Measurements from ENCODE around the gene CNTNAP2. TPM values are rescaled to one million over a fixed set of nuclear protein-coding genes. Genes with fewer than 3 reads are reported as not detected.

CNTNAP2 gene
- polyA plus RNA-seq, 4 donors, result 0.54 to 10.1 (median 2.6) TPM

- Histone ChIP-seq H3K4me1 (ENCODE audit: control insufficient read depth in 3 of 3, insufficient read depth in 2 of 3, low read depth in 1 of 3, low read length in 2 of 3) (peaks cover 0 to 5% (median 0%) of the 10 kb centered on the region in 3 donors), H3K9me3 (ENCODE audit: control insufficient read depth in 2 of 2, insufficient read depth in 1 of 2, low read depth in 1 of 2, low read length in 1 of 2) (peaks cover 0 to 2% of the 10 kb centered on the region in 2 donors), H3K27ac (ENCODE audit: low read depth in 1 of 3, low read length in 2 of 3) (no peak overlapping the region), H3K4me3 (ENCODE audit: low read depth in 1 of 3, low read length in 3 of 3) (no peak overlapping the region), H3K27me3 (ENCODE audit: control insufficient read depth in 3 of 3, insufficient read depth in 3 of 3, low read length in 3 of 3) (peaks cover 0 to 2% (median 0%) of the 10 kb centered on the region in 3 donors), H3K36me3 (ENCODE audit: control insufficient read depth in 3 of 3, insufficient read depth in 2 of 3, low read depth in 1 of 3, low read length in 3 of 3) (no peaks in the 10 kb centered on the region)
- DNase-seq (no peak), FAIRE-seq (no peak)
- 59 to 69% (median 65%) methylated on average over 4 of the region's 4 CpGs for WGBS, 3 donors
Observed at GRCh38 chr7:148108381-148108780, 1991.8 kb downstream of the CNTNAP2 start.

GRCh38 chr7:148110097-148110868 lies 1993.7 kb downstream of the CNTNAP2 start:
- DNase-seq (peak; percentile 4 to 47), FAIRE-seq (no peak)
- H3K4me1 ChIP-seq (ENCODE audit: control insufficient read depth in 3 of 3, insufficient read depth in 2 of 3, low read depth in 1 of 3, low read length in 2 of 3), result peaks cover 0 to 5% (median 0%) of the 10 kb centered on the region in 3 donors
- H3K27me3 ChIP-seq (ENCODE audit: control insufficient read depth in 3 of 3, insufficient read depth in 3 of 3, low read length in 3 of 3), result peaks cover 0 to 2% (median 0%) of the 10 kb centered on the region in 3 donors
- no peak overlapping the region for H3K27ac ChIP-seq (ENCODE audit: low read depth in 1 of 3, low read length in 2 of 3)
- peaks cover 0 to 2% of the 10 kb centered on the region in 2 donors for H3K9me3 ChIP-seq (ENCODE audit: control insufficient read depth in 2 of 2, insufficient read depth in 1 of 2, low read depth in 1 of 2, low read length in 1 of 2)
- WGBS, 3 donors, result 68 to 73% (median 70%) methylated on average over 13 of the region's 13 CpGs
- H3K36me3 ChIP-seq (ENCODE audit: control insufficient read depth in 3 of 3, insufficient read depth in 2 of 3, low read depth in 1 of 3, low read length in 3 of 3), result no peaks in the 10 kb centered on the region
- no peak overlapping the region for H3K4me3 ChIP-seq (ENCODE audit: low read depth in 1 of 3, low read length in 3 of 3)

GRCh38 chr7:148114804-148115203 lies 1998.2 kb downstream of the CNTNAP2 start:
- Histone ChIP-seq H3K27ac (ENCODE audit: low read depth in 1 of 3, low read length in 2 of 3) (no peak overlapping the region), H3K4me1 (ENCODE audit: control insufficient read depth in 3 of 3, insufficient read depth in 2 of 3, low read depth in 1 of 3, low read length in 2 of 3) (peaks cover 0 to 8% (median 0%) of the 10 kb centered on the region in 3 donors), H3K36me3 (ENCODE audit: control insufficient read depth in 3 of 3, insufficient read depth in 2 of 3, low read depth in 1 of 3, low read length in 3 of 3) (no peaks in the 10 kb centered on the region), H3K4me3 (ENCODE audit: low read depth in 1 of 3, low read length in 3 of 3) (no peak overlapping the region), H3K27me3 (ENCODE audit: control insufficient read depth in 3 of 3, insufficient read depth in 3 of 3, low read length in 3 of 3) (peaks cover 0 to 5% (median 2%) of the 10 kb centered on the region in 3 donors), H3K9me3 (ENCODE audit: control insufficient read depth in 2 of 2, insufficient read depth in 1 of 2, low read depth in 1 of 2, low read length in 1 of 2) (peaks cover 0 to 2% of the 10 kb centered on the region in 2 donors)
- FAIRE-seq, result no peak
- WGBS, 3 donors, result 76 to 87% (median 78%) methylated on average over 3 of the region's 3 CpGs
- DNase-seq, result no peak

- H3K27ac ChIP-seq (ENCODE audit: low read depth in 1 of 3, low read length in 2 of 3), result no peak overlapping the region
- FAIRE-seq, result no peak
- peaks cover 0 to 2% of the 10 kb centered on the region in 2 donors for H3K9me3 ChIP-seq (ENCODE audit: control insufficient read depth in 2 of 2, insufficient read depth in 1 of 2, low read depth in 1 of 2, low read length in 1 of 2)
- WGBS, 3 donors, result 51 to 61% (median 60%) methylated on average over 5 of the region's 5 CpGs
- H3K36me3 ChIP-seq (ENCODE audit: control insufficient read depth in 3 of 3, insufficient read depth in 2 of 3, low read depth in 1 of 3, low read length in 3 of 3), result no peaks in the 10 kb centered on the region
- H3K4me3 ChIP-seq (ENCODE audit: low read depth in 1 of 3, low read length in 3 of 3), result no peak overlapping the region
- peaks cover 0 to 4% (median 0%) of the 10 kb centered on the region in 3 donors for H3K4me1 ChIP-seq (ENCODE audit: control insufficient read depth in 3 of 3, insufficient read depth in 2 of 3, low read depth in 1 of 3, low read length in 2 of 3)
- H3K27me3 ChIP-seq (ENCODE audit: control insufficient read depth in 3 of 3, insufficient read depth in 3 of 3, low read length in 3 of 3), result peaks cover 0 to 5% (median 2%) of the 10 kb centered on the region in 3 donors
- peak in 1 of 2 donors; percentile 13 for DNase-seq
Observed at GRCh38 chr7:148115308-148115707, 1998.7 kb downstream of the CNTNAP2 start.

GRCh38 chr7:148116195-148116594 lies 1999.6 kb downstream of the CNTNAP2 start:
- H3K4me3 ChIP-seq (ENCODE audit: low read depth in 1 of 3, low read length in 3 of 3), result no peak overlapping the region
- peaks cover 0 to 2% of the 10 kb centered on the region in 2 donors for H3K9me3 ChIP-seq (ENCODE audit: control insufficient read depth in 2 of 2, insufficient read depth in 1 of 2, low read depth in 1 of 2, low read length in 1 of 2)
- peaks cover 0 to 3% (median 0%) of the 10 kb centered on the region in 3 donors for H3K4me1 ChIP-seq (ENCODE audit: control insufficient read depth in 3 of 3, insufficient read depth in 2 of 3, low read depth in 1 of 3, low read length in 2 of 3)
- H3K27ac ChIP-seq (ENCODE audit: low read depth in 1 of 3, low read length in 2 of 3), result no peak overlapping the region
- no peaks in the 10 kb centered on the region for H3K36me3 ChIP-seq (ENCODE audit: control insufficient read depth in 3 of 3, insufficient read depth in 2 of 3, low read depth in 1 of 3, low read length in 3 of 3)
- peaks cover 0 to 5% (median 2%) of the 10 kb centered on the region in 3 donors for H3K27me3 ChIP-seq (ENCODE audit: control insufficient read depth in 3 of 3, insufficient read depth in 3 of 3, low read length in 3 of 3)
- DNase-seq (peak in 1 of 2 donors; percentile 13), FAIRE-seq (no peak)
- WGBS, 3 donors, result 12 to 30% (median 21%) methylated on average over 5 of the region's 5 CpGs

- no peak for FAIRE-seq
- 55 to 65% (median 57%) methylated on average over 4 of the region's 4 CpGs for WGBS, 3 donors
Observed at GRCh38 chr7:148116829-148117403, 2000.3 kb downstream of the CNTNAP2 start.

GRCh38 chr7:148118371-148118770 lies 2001.8 kb downstream of the CNTNAP2 start:
- DNase-seq, result no peak
- Histone ChIP-seq H3K27me3 (ENCODE audit: control insufficient read depth in 3 of 3, insufficient read depth in 3 of 3, low read length in 3 of 3) (peaks cover 0 to 5% (median 0%) of the 10 kb centered on the region in 3 donors), H3K4me1 (ENCODE audit: control insufficient read depth in 3 of 3, insufficient read depth in 2 of 3, low read depth in 1 of 3, low read length in 2 of 3) (peaks cover 0 to 3% (median 0%) of the 10 kb centered on the region in 3 donors), H3K27ac (ENCODE audit: low read depth in 1 of 3, low read length in 2 of 3) (no peak overlapping the region), H3K9me3 (ENCODE audit: control insufficient read depth in 2 of 2, insufficient read depth in 1 of 2, low read depth in 1 of 2, low read length in 1 of 2) (no peaks in the 10 kb centered on the region), H3K4me3 (ENCODE audit: low read depth in 1 of 3, low read length in 3 of 3) (no peak overlapping the region), H3K36me3 (ENCODE audit: control insufficient read depth in 3 of 3, insufficient read depth in 2 of 3, low read depth in 1 of 3, low read length in 3 of 3) (no peaks in the 10 kb centered on the region)
- 53 to 58% (median 58%) methylated on average over 5 of the region's 5 CpGs for WGBS, 3 donors
- FAIRE-seq, result no peak

More at GRCh38 chr7:148116829-148117403, 2000.3 kb downstream of the CNTNAP2 start:
- peaks cover 0 to 3% (median 0%) of the 10 kb centered on the region in 3 donors for H3K4me1 ChIP-seq (ENCODE audit: control insufficient read depth in 3 of 3, insufficient read depth in 2 of 3, low read depth in 1 of 3, low read length in 2 of 3)
- no peak overlapping the region for H3K27ac ChIP-seq (ENCODE audit: low read depth in 1 of 3, low read length in 2 of 3)
- H3K4me3 ChIP-seq (ENCODE audit: low read depth in 1 of 3, low read length in 3 of 3), result no peak overlapping the region
- peaks cover 0 to 2% of the 10 kb centered on the region in 2 donors for H3K9me3 ChIP-seq (ENCODE audit: control insufficient read depth in 2 of 2, insufficient read depth in 1 of 2, low read depth in 1 of 2, low read length in 1 of 2)
- no peaks in the 10 kb centered on the region for H3K36me3 ChIP-seq (ENCODE audit: control insufficient read depth in 3 of 3, insufficient read depth in 2 of 3, low read depth in 1 of 3, low read length in 3 of 3)
- peaks cover 0 to 5% (median under 1%) of the 10 kb centered on the region in 3 donors for H3K27me3 ChIP-seq (ENCODE audit: control insufficient read depth in 3 of 3, insufficient read depth in 3 of 3, low read length in 3 of 3)
- no peak for DNase-seq

- 36 to 45% (median 43%) methylated on average over 4 of the region's 4 CpGs for WGBS, 3 donors
- Histone ChIP-seq H3K27ac (ENCODE audit: low read depth in 1 of 3, low read length in 2 of 3) (no peak overlapping the region), H3K9me3 (ENCODE audit: control insufficient read depth in 2 of 2, insufficient read depth in 1 of 2, low read depth in 1 of 2, low read length in 1 of 2) (no peaks in the 10 kb centered on the region), H3K27me3 (ENCODE audit: control insufficient read depth in 3 of 3, insufficient read depth in 3 of 3, low read length in 3 of 3) (peaks cover 0 to 5% (median 0%) of the 10 kb centered on the region in 3 donors), H3K36me3 (ENCODE audit: control insufficient read depth in 3 of 3, insufficient read depth in 2 of 3, low read depth in 1 of 3, low read length in 3 of 3) (no peaks in the 10 kb centered on the region), H3K4me3 (ENCODE audit: low read depth in 1 of 3, low read length in 3 of 3) (no peak overlapping the region), H3K4me1 (ENCODE audit: control insufficient read depth in 3 of 3, insufficient read depth in 2 of 3, low read depth in 1 of 3, low read length in 2 of 3) (no peaks in the 10 kb centered on the region)
- DNase-seq (no peak), FAIRE-seq (no peak)
Observed at GRCh38 chr7:148121401-148121800, 2004.8 kb downstream of the CNTNAP2 start.

Measured in small intestine (tissue), 7 donors.